Fibroblast of skin of back (primary cell): ENCODE results near the gene MED22.
"Not testable (repeated sequence)": the region's sequence is repeated elsewhere in the genome, so short reads cannot be mapped to it uniquely, and the experiment has no call there.

Experiments
- DNase-seq: peaks from one replicate; pipeline ENCODE4 v3.0.0-alpha.2; 2013

MED22 gene

GRCh38 chr9:133334161-133334560 lies 13.8 kb downstream of the MED22 start:
- DNase-seq = no peak

DNA sequence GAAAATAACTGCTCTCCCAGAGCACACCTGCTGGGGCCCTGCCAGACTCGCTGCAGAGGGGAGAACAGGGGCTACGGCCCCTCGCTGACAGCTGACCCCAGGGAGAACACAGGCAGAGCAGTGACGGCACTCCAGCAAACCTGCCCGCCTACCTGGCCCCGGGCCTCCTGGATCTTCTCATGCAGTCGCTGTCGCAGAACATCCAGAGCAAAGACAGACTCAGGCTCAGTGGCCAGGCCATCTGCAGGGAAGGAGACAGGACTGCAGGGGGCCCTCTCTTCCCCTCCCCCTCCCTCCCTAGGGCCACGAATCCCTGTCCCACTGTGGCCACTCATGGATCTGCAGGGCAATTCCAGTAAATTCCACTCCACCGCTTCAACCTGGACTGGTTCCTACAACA lies 14.4 kb downstream of the MED22 start:
- no peak for DNase-seq

GRCh38 chr9:133333011-133333410 lies 14.9 kb downstream of the MED22 start:
- no peak for DNase-seq

GRCh38 chr9:133332381-133332730 lies 15.6 kb downstream of the MED22 start:
- no peak for DNase-seq

DNA sequence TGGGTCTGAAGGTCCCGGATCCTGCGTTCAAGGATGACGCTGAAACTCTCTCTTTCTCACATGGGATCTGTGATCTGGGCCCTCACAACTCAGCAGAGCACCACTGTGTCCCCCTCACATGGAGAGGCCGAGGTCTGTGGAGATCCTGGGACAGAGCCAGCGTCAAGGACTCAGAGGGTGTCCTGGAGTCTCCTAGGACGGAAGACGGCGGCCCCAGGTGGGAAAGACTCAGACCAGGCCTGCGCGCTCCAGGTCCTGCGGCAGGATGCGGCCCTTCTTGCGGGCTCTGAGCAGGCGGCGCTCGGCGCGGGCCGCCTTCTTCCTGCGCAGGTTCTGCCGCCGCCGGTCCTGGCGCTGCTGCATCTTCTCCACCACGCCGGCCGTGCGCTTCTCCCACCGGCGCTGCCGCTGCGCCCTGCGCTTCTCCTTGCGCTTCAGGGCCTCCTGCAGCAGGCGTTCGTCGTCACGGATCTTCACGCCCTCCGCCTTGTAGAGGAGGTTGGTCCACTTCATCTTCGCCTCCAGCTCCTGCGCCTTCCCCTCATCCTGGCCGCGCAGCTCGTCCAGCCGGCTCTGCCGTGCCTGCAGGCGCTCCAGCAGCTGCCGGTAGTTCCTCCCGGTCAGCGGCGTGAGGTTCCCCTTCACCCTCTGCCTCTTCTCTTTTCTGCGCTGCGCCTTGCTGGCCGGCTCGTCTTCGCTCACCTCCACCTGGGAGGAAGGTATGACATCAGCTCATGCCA lies 16.1 kb downstream of the MED22 start:
- DNase-seq = no peak

DNA sequence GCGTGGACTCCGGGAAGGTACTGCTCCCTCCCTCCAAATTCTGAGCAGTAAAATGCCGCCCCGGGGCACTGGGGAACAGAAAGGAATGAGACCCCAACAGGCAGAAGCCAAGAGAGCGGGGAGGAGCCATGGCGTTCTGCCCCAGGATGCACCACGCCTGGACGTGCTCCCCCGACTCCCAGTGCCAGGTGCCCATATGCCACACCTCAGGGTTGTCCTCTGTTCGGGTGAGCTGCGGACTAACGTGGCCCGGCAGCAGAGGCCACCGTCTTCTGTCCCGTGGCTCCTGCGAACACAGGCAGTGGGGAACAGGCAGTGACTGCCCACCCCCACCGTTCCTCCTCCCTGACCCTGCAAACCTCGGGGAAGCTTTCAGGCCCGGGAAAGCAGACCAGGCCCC lies 16.7 kb downstream of the MED22 start:
- no peak for DNase-seq

DNA sequence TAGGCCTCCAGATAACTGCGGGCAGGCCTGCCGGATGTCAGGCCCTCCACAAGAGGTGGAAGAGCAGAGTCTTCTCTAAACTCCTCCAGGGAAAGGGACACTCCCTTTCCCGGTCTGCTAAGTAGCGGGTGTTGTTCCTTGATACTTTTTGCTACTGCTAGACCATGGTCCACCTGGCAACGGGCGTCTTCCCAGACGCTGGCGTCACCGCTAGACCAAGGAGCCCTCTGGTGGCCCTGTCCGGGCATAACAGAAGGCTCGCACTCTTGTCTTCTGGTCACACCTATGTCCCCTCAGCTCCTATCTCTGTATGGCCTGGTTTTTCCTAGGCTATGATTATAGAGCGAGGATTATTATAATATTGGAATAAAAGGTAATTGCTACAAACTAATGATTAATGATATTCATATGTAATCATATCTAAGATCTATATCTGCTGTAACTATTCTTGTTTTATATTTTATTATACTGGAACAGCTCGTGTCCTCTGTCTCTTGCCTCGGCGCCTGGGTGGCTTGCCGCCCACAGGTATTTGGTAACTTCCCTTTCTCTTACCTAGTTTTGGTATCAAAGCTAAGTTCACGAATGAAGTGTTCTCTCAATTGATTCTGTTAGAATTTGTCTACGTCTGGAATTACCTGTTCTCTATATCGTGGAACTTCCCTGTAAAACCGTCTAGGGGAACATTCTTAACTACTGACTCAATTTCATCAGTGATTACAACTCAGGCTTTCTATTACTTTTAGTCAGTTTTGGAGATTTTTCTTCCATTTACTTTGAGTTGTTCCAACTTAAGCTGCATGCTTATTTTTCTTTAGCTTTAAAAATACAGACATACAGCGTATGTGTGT lies 18.4 kb downstream of the MED22 start:
- not testable (repeated sequence) for DNase-seq

DNA sequence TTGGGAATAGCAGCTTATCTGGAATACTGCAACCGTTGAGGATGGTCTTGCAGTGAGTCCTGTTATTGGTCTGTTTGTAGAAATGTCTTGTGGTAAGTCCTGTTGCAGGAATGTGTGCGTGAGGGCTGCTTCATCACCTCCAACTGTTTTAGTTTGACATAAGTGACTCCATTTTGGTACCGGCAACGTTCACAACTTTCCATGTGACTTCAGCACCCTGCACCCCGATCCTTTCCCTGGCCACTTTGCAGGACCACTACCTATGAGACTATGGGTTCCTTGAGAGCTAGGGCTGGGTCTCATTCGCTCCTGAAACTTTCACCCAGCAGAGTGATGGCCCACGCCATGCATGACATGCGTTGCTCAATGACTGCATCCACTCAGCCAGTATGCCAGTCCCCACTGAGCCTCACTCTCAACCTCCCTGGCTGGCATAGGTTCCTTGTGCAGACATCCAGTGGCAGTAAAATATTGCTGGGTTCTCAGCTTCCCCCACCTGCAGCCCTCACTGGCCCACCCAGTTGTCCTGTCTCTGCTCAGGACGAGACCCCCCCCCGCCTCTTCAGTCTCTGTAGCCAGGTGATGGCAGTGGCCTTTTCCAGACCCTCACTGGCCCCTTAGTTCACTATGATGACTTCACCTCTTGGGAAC lies 20.0 kb downstream of the MED22 start:
- no peak for DNase-seq

DNA sequence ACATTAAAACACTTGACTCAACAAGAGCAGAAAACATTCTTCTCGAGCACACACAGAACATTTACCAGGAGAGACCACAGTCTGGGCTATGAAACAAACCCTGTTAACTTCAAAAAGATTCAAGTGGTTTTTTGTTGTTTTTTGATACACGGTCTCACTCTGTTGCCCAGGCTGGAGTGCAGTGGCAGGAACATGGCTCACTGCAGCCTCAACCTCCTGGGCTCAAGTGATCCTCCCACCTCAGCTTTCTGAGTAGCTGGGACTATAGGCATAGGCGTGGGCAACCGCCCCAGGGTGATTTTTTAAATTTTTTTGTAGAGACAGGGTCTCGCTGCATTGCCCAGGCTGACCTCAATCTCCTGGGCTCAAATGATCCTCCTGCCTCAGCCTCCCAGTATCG lies 20.9 kb downstream of the MED22 start:
- not testable (repeated sequence) for DNase-seq

- no peak for DNase-seq
These were observed 23.8 kb downstream of the MED22 start for GRCh38 chr9:133323991-133324703.

- DNase-seq = no peak
These were observed 24.7 kb downstream of the MED22 start for GRCh38 chr9:133323211-133323610.

DNA sequence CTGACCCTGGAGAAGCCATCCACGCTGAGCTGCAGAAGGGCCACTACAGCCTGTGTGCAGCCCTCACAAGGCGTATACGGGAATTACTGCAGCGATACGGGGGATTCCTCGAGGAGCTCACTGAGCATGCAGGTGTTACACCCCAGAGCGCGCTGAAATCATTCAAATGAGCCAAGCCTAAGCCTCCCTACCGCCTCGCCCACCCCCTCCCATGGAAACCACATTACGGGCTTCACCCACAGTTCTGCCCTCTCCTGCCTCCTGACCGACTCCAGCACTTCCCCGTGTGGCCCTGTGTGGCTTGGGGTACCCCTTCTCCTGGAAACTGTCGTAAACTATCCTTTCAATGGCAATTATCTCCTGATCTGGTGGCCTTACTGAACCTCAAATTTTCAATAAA lies 25.2 kb downstream of the MED22 start:
- no peak for DNase-seq

- no peak for DNase-seq
These were observed 26.5 kb downstream of the MED22 start for GRCh38 chr9:133321411-133321935.

GRCh38 chr9:133320421-133320881 lies 27.5 kb downstream of the MED22 start:
- no peak for DNase-seq

DNA sequence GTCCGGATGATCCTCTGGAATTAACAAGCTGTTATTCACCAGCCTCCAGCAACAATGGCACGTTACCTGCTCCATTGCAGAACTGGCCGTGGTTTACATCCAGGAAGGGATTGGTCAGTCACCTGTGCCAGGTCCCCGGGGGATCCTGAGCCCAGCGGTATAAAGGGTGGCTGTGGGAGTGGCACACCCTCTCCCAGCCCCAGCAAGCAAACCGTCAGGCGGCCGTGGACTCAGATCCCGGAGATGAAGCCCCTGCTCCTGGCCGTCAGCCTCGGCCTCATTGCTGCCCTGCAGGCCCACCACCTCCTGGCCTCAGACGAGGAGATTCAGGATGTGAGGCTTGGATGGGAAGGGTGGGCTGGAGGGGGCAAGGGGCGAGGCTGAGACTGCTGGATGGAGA lies 30.4 kb downstream of the MED22 start:
- DNase-seq = not testable (repeated sequence)

- DNase-seq = no peak
These were observed 31.9 kb downstream of the MED22 start for GRCh38 chr9:133315997-133316396.

DNA sequence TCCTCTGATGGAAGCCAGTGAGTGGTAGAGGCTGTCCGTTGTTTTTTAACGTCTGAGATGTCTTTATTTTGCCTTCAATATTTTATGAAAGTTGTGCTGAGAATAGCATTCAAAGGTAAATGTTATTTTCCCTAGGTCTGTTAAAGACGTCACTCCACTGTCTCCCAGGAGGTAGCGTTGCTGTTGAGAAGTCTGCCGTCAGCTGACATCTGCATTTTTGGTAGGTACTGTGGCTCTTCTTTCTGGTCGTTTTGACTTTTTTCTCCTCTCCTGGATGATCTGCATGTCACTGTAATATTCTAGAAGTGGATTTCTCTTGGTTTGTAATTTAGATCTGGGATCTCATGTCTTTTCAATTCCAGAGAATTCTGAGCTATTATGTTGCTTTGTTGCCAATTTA lies 38.3 kb downstream of the MED22 start:
- no peak for DNase-seq

DNA sequence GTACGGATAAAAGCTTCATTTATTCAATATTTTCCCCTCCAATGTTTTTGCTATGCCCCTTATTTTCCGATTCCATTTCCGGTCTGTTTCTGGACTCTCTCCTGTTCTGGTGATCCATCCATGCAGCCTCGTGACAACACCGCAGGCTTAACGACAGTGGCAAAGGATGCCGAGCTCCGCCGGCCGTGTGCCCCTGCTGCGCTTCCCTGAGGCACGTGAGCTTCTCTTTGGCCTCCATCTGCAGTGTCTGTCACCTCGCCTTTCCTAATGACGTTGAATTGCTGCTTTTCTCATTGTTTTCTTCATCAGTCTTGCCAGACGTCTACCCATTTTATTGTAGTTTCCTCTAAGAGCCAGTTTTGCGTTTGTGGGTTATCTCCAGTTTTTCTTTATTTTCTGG lies 40.6 kb downstream of the MED22 start:
- no peak for DNase-seq

GRCh38 chr9:133306242-133307204 lies 41.4 kb downstream of the MED22 start:
- peak; percentile 26 for DNase-seq

DNA sequence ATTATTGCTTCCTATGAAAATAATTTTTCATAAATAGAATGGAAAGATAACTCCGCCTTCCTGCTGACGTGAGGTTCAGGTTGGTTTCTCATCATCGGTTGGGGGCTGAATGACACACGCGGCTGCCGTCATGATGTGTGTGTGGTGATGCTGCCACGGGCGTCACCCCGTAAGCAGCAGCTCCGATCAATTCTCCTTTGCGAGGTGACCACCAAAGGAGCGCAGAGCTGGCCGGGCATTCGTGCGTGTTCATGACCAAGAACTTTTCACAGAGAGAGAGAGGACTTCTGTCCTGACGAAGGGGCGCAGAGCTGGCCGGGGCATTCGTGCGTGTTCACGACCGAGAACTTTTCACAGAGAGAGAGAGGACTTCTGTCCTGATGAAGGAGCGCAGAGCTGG lies 42.2 kb downstream of the MED22 start:
- no peak for DNase-seq
